ENCODE results near the gene PKD1L1.

PKD1L1 gene

DNA sequence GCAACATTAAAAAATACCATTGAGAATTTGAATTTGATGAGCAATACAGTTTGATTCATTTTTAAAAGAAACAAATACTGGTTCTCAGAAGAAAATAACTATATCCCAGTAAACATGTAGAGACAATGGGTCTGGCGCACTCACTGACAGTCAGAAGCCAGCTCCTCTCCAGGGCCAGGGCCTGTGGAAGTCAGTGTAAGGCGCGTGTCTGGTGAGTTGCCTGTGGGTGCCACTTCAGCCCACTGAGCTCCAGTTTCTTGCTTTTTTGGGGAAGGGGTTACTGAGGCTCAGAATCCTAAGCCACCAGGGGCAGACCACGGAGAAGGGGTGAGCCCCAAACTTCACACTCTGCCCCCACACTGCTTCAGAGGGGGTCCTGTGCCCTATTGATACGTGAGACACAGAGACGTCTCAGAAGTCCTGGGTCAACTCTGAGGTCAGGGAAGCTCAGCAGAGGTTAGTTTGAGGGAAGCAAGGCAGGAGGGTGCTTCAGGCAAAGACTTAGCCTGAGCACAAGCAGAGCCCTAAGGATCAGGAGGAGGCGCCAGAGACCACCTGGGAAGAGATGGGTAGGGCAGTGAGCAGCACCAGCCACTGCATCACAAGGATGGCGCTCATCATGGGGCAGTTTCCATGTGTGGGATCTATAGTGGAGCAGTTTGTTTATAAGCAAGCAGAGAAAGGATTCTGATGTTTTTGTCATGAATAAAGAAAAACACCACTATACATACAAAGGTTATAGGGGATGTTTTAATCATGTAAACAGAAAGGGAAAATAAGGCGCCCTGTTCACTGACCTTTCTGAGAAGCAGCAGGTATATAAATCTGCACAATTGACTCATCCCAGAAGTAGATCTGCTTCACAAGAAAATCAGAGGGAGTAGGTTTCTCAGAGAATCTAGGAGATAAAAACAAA lies 95.7 kb downstream of the PKD1L1 start:
- DNase-seq: no peak

DNA sequence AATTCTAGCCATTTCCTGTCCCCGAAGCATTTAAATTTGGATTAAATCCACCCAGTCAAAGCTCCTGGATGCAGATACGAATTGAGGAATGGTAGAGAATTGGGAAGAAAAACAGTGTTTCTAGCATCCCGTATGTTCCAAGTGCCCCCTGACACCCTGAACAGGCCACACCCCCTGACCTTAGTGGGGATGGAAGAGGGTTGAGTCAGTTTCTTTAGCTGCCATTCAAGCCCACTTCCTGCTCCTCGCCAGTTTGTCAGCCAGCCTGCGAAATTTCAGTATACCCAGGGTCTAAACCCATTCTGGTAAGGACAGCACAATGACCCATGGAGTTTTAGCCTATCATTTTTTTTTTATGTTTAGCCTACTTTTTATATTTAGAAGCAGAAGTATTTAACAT lies 101.1 kb downstream of the PKD1L1 start:
- DNase-seq: no peak

DNA sequence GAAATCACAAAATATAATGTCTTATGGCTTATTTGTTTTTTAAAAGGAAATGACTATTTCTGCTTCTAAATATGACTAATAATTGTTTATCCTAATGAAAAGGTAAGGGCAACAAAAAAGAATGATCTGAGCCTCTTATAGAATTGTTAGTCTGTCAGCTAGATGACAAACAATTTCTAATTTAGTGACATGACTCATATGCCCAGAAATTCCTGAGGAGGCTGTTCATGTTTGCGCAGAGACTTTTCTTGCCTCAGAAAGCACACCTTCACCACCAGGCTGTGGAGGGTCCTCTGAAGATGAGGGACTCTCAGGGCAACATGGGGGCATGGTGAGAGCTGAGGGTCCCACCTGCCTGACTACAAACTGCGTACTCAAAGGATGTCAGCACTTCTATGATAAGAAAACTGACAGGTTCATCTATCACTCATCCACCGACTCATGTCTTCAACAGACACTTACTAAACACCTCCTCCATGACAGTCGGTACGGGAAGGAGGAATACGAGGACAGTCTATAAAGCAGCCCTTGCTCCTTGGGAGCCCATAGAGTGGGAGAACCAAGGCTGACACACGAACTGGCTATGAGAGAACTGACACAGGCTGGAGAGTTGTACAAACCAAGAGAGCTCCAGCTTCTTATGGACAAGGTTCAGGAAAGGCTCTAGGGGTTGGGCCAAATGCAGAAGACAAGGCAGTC lies 102.0 kb downstream of the PKD1L1 start:
- DNase-seq: no peak

GRCh38 chr7:47844311-47844710 lies 104.0 kb downstream of the PKD1L1 start:
- no peak for DNase-seq

DNA sequence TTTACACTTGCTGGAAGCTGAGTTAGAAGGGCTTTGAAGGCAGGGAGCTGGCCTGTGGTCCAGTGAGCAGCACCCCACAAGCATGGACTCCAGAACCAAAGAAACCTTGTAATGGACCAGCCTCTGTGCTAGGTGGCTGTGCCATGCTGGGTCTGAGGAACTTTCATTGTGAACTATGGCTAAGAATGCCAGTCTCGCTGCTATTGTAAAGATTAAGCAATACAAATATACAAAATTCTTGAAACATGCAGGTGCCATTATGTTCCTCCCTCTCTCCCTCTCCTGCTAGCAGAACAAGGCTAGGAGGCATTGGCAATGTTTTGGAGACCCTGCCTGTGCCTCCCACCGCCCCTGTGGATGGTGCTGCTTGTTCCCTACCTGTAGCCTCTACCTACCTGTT lies 105.0 kb downstream of the PKD1L1 start:
- DNase-seq: no peak

DNA sequence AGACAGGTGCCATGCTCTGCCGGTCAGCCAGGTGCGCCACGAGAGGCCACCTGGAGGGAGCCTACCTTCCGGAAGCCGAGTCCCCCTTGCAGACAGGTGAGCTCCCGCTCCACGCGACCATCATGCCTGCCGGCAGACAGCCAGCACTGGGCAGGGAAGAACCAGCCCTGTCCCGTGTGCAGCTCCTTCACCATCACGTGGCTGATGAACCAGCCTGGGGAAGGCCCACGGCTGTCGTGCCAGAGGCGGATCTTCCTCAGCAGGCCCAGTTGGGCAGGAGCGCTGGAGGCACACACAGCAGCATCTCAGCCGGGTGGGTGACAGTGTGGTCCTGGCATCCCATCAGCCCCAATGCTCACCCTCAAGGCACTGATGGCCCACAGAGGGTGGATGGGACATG lies 108.9 kb downstream of the PKD1L1 start:
- no peak for DNase-seq

DNA sequence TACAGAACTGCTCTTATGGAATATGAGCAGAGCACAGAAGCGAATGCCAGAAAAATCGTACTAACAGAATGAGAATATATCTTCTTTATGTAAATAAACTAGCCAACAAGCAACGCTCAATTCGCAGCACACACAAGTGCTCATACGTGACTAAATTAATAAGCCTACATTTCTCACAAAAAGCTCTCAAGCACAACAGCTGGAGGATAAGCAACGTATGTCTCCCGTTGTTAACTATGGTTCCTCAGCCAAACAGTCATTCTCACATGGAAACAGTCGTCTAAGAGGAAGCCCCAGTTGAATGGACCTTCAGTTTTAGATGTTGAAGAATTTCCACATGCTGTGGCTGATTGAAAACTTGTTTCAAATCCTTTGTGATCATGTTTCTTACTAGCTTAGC lies 110.4 kb downstream of the PKD1L1 start:
- no peak for DNase-seq

DNA sequence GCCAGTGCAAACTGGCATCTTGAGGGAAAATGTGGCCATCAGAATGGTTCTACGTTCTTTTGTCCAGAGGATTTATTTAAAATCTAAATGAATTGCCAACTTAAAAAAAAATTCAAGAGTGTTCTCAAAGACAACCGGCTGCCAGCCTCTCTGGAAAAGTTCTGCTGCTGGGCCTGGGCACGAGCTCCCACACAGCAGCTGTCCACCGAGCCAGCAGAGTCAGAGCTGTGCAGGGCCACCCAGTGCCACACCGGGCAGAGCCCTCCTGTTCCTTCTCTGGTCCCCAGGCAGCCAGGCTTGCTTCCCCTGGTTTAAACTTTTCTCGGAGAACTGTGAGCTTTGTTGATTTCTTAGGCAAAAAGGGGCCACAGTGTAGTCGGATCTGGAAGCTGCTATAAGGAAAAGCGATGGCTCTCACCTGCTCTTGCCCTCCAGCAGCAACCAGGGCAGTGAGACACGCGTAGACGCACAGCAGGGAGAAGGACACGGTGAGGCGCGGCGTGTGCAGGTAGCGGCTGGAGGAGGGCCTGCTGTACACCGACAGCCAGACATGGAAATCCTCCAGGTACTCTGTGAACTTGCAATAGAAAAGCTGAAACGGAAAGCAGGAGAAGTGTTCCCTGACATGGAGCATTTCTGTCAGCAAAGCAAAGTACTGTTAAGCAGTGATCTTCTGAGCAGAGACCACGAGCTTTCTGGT lies 111.6 kb downstream of the PKD1L1 start:
- DNase-seq: no peak

- DNase-seq: no peak
These were observed 112.2 kb downstream of the PKD1L1 start for GRCh38 chr7:47836080-47836479.

DNA sequence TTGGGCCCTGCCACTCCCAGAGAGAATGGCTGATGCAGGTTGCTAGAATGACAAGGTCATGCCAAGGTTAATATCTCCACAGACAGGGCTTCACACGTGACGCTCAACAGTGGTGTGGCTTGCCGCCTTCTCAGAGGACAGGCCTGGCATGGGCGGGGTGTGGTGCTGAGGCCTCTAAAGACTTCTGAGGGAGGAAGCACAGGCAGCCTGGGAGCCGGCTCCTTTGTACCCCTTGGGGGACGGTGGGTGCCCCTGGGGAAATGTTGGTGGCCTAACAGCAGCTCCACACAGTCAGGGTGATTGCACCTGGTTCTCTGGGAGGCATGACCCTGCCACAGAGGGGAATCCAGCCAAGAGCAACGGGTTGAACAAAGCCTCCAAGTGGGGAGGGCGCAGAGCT lies 115.1 kb downstream of the PKD1L1 start:
- DNase-seq: no peak

DNA sequence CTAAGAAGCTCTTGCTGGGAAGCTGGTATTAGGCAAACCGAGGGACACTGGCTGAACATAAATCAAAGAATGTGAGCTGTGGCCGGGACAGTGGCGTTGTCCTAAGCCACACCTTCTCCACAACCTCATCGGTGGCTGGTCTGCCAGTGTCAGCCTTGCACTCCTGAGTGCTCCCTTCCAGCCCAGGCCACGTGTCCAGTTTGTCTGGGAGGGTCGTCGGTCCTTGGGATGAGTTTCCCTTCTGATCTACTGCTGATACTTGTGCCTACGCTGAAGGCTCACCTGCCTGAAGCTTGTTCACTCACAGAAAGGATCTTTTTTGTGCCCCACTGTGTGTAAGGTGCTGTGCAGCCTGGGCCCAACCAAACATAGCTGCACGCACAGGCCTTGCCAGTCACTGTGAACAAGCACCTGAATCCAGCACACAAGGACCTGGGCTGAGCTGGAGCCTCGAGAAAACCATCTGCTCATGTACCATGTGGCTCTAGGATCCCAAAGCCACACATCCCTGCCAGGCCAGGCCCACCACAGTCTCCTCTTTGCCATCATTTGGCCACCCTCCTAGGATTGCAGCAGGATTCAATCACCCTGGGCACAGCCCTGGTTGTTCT lies 116.1 kb downstream of the PKD1L1 start:
- no peak for DNase-seq

DNA sequence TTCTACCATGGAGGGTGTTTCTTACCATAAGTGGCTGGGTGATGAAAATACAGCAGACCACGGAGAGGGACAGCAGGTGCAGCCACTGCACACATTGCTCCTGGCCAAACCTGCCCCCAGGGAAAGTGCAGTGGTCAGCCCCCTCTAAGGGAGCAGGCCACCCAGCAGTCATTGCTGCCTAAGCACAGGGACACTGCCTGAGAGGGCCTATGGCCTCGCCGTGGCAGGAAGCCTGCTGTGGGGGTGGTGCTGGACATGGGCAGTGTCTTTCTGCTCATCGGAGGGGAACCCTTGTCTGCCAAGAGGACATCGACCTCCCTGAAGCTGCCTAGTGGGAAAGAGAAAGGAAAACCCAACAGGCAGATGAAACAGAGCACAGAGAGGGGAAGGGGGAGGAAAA lies 118.3 kb downstream of the PKD1L1 start:
- DNase-seq: no peak

DNA sequence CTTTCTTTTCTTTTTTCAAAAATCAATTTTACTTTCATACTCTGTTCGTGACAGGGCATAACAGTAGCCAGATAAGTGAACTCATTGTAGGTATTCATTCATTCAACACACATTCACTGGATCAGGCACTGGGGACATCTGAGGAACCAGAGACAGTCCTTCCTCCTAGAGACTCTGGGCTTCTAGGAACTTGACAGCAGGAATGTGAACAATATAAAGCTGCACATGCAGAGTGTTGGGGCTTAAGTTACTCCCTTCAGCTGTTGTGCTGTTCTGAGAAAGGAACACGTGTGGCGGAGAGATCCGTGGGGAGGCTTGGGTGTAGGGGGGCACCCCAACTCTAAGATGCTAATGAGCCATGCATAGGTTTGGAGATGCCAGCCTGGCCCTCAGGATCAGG lies 120.4 kb downstream of the PKD1L1 start:
- no peak for DNase-seq

GRCh38 chr7:47827351-47827756 lies 120.9 kb downstream of the PKD1L1 start:
- DNase-seq: no peak

- DNase-seq: no peak
These were observed 121.5 kb downstream of the PKD1L1 start for GRCh38 chr7:47826754-47827153.

GRCh38 chr7:47819607-47819920 lies 128.7 kb downstream of the PKD1L1 start:
- no peak for DNase-seq

GRCh38 chr7:47818796-47819606 lies 129.3 kb downstream of the PKD1L1 start:
- DNase-seq: peak; percentile 37

DNA sequence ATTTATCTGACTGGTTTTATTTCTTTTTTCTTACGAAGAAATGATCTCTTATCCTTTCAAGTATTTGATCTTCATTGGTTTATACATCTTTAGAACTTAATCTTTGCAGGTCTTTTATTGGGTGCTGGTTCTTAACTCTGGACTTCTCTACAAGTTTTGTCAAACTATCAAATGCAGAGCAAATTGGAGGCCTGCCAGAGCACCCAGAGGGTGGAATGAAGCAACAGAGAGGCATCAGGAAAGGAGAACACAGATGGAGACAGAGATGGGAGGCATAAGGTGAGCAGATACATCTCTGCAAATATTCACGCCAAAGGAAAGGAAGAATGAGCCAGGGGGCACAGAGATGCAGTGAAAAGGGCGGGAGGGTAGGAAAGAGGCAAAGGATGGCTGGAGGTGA lies 130.3 kb downstream of the PKD1L1 start:
- no peak for DNase-seq

- no peak for DNase-seq
These were observed 131.6 kb downstream of the PKD1L1 start for GRCh38 chr7:47816647-47817046.

DNA sequence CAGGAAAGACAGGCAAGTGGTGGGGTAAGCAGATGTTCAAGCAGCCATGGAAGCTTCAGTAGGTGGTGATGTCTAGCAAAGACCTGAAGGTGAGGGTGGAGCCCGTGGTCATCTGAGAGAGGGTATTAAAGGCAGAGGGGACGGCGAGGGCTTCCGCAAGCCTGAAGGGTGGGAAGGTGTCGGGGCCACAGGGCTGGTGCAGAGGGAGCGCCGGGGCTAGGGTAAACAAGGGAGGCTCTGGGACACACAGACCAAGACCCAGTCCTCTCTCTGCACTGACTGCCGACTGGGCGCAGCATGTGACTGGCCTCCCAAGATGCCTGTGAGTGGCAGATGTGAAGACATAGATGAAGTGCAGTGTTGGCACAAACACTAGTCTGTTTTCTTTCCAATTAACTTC lies 132.4 kb downstream of the PKD1L1 start:
- DNase-seq: no peak

GRCh38 chr7:47814905-47815613 lies 133.2 kb downstream of the PKD1L1 start:
- DNase-seq: no peak

Data from GDM1 (cell line).